Hepatocyte (in vitro differentiated cells): ENCODE results near the gene PCID2. TPM values are rescaled to one million over a fixed set of nuclear protein-coding genes. Genes with fewer than 3 reads are reported as not detected.

Source experiments
- DNase-seq: peaks from one replicate; pipeline ENCODE4 v3.0.0-alpha.2; 2016; ENCODE audit warnings: low spot score
- H2AFZ ChIP-seq: fragments of 200-600 bp; sonication (generic); 2 replicates; pipeline ENCODE4 v1.6.0; 2016; ENCODE audit warnings: antibody characterized with exemption, mild to moderate bottlenecking
- H3K27ac ChIP-seq: fragments of 200-600 bp; sonication (generic); 2 replicates; pipeline ENCODE4 v1.5.1; 2016; ENCODE audit warnings: mild to moderate bottlenecking
- H3K27me3 ChIP-seq: fragments of 200-600 bp; sonication (generic); 2 replicates; pipeline ENCODE4 v1.6.1; 2016
- H3K36me3 ChIP-seq: fragments of 200-600 bp; sonication (generic); replicated peaks from 2 replicates; pipeline ENCODE4 v1.5.1; 2016; ENCODE audit warnings: low read depth; ENCODE audit not compliant: insufficient read depth
- H3K4me1 ChIP-seq: fragments of 200-600 bp; sonication (generic); 2 replicates; pipeline ENCODE4 v1.5.1; 2016; ENCODE audit warnings: mild to moderate bottlenecking, moderate library complexity; ENCODE audit not compliant: insufficient read depth
- H3K4me2 ChIP-seq: fragments of 200-600 bp; sonication (generic); 2 replicates; pipeline ENCODE4 v1.6.0; 2016
- H3K4me3 ChIP-seq: fragments of 200-600 bp; sonication (generic); 2 replicates; pipeline ENCODE4 v1.5.1; 2016; ENCODE audit warnings: mild to moderate bottlenecking
- H3K79me2 ChIP-seq: fragments of 200-600 bp; sonication (generic); 2 replicates; pipeline ENCODE4 v1.6.0; 2017; ENCODE audit warnings: mild to moderate bottlenecking
- H3K9me2 ChIP-seq: fragments of 200-600 bp; sonication (generic); replicated peaks from 2 replicates; pipeline ENCODE4 v1.6.0; 2017; ENCODE audit warnings: mild to moderate bottlenecking; ENCODE audit not compliant: insufficient read depth
- H3K9me3 ChIP-seq: fragments of 200-600 bp; sonication (generic); 2 replicates; pipeline ENCODE4 v1.5.1; 2016; ENCODE audit warnings: low read depth, mild to moderate bottlenecking
- H4K20me1 ChIP-seq: fragments of 200-600 bp; sonication (generic); 2 replicates; pipeline ENCODE4 v1.6.0; 2016; ENCODE audit warnings: mild to moderate bottlenecking; ENCODE audit not compliant: insufficient read depth, poor library complexity, severe bottlenecking
- EZH2 ChIP-seq: fragments of 200-600 bp; sonication (generic); IDR thresholded peaks from 2 replicates; pipeline ENCODE4 v1.6.1; 2016; ENCODE audit warnings: antibody characterized with exemption, mild to moderate bottlenecking, borderline replicate concordance
- EZH2phosphoT487 ChIP-seq: fragments of 200-600 bp; sonication (generic); IDR thresholded peaks from one replicate; pipeline ENCODE4 v1.6.1; 2018; ENCODE audit warnings: antibody characterized with exemption, mild to moderate bottlenecking, low read depth, moderate library complexity; ENCODE audit not compliant: unreplicated experiment, severe bottlenecking
- WGBS: methylation state at CpG from one replicate; pipeline ENCODE4 v1.1.6; 2016; ENCODE audit warnings: low lambda C conversion rate; ENCODE audit errors: missing lambda C conversion rate; 5-methylcytosine and 5-hydroxymethylcytosine counted together
- polyA plus RNA-seq: library from polyadenylated mRNA; unstranded; fragments of >200 nt; fragmentation: Nextera tagmentation; extraction: Ambion mirVana; gene quantifications from 2 replicates; pipeline ENCODE4 v1.2.1, GENCODE V29; 2016
- total RNA-seq: library from RNA; depleted of rRNA; stranded (reverse); fragments of >200 nt; gene quantifications from 2 replicates; pipeline ENCODE4 v1.2.3, GENCODE V29; 2014
- TF ChIP-seq, protein P1 (sequence below): fragments of 200-600 bp; sonication (generic); IDR thresholded peaks from 2 replicates; pipeline ENCODE4 v1.5.1; 2016; ENCODE audit warnings: antibody characterized with exemption, mild to moderate bottlenecking; ENCODE audit not compliant: poor library complexity

Gene PCID2
- total and polyA plus RNA-seq, 2 experiments from 2014 or later = 47.5 to 55.4 TPM

DNA sequence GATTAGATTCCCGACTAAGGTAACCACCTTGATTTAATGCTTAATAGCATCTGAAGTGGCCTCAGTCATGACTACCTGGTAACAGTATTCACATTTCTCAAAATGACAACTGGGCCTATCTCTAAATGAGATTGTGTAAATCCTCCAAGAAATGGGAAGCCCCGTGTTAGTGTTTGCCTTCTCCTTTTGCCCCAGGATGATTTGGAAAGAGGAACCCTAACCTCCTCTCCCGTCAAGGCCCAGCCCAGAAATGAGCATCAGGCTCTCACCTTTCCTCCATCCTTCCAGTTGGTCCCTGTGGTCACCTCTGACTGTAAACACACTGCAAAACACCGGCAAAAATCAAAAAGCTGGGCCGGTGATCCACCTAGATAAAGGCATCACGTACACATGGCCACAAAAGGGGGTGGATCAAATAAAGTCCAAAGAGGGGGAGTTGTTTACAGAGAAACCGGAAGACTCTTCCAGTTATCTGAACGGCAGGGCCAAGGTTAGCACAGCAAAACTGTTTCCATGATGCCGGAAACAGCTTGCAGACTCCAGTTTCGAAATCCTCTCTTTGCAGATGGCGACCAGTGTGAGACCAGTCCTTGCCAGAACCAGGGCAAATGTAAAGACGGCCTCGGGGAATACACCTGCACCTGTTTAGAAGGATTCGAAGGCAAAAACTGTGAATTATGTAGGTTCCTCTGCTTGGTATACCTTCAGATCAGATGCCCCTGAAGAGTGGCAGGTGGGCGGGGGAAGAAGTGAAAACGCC, 69.5 kb downstream of the PCID2 start:
- no peaks in the 10 kb centered on the region for H3K9me2 ChIP-seq
- WGBS = 74% methylated on average over 16 of the region's 16 CpGs

DNA sequence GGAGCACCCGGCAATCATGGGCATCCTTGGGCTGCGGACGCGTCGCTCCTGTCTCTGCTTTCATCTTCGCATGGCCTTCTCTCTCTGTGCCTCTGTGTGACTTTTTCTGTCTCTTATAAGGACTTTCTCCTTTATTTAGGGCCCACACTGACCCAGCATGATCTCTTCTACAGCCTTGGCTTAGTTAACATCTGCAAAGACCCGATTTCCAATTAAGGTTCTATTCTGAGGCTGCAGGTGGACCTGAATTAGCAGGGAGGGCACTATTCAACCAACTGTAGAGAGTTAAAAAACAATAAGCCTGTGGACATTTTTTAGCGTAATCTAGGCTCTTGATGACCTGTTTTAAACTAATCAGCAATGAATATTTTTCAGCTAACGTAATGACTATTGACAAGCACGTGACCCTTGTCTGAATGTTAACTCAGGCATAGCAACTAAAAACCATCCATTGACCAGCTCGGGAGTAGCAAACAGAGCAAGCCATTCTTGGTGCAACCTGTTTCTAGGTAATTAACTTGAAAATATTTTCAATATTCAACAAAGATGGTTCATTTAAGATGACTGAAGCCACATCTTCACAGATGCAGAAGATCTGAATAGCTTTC, 70.7 kb downstream of the PCID2 start:
- H4K20me1 ChIP-seq = no peaks in the 10 kb centered on the region
- WGBS = 81% methylated on average over 11 of the region's 11 CpGs
- no peak overlapping the region for H3K4me3 ChIP-seq
- H3K9me3 ChIP-seq = no peaks in the 10 kb centered on the region
- no peaks in the 10 kb centered on the region for H3K9me2 ChIP-seq
- no peaks in the 10 kb centered on the region for H3K4me1 ChIP-seq
- no peak overlapping the region for H2AFZ ChIP-seq
- peak overlapping the region; percentile 58 for H3K27ac ChIP-seq
- H3K79me2 ChIP-seq = no peaks in the 10 kb centered on the region
- no peaks in the 10 kb centered on the region for H3K27me3 ChIP-seq
- TF ChIP-seq EZH2phosphoT487 (no peak), EZH2 (no peak)
- TF ChIP-seq, protein P1, sequence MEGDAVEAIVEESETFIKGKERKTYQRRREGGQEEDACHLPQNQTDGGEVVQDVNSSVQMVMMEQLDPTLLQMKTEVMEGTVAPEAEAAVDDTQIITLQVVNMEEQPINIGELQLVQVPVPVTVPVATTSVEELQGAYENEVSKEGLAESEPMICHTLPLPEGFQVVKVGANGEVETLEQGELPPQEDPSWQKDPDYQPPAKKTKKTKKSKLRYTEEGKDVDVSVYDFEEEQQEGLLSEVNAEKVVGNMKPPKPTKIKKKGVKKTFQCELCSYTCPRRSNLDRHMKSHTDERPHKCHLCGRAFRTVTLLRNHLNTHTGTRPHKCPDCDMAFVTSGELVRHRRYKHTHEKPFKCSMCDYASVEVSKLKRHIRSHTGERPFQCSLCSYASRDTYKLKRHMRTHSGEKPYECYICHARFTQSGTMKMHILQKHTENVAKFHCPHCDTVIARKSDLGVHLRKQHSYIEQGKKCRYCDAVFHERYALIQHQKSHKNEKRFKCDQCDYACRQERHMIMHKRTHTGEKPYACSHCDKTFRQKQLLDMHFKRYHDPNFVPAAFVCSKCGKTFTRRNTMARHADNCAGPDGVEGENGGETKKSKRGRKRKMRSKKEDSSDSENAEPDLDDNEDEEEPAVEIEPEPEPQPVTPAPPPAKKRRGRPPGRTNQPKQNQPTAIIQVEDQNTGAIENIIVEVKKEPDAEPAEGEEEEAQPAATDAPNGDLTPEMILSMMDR = no peak
- H3K36me3 ChIP-seq = no peaks in the 10 kb centered on the region
- no peak for DNase-seq
- no peak overlapping the region for H3K4me2 ChIP-seq

More for the DNA sequence above, 69.5 kb downstream of the PCID2 start:
- TF ChIP-seq EZH2 (no peak), EZH2phosphoT487 (no peak)
- TF ChIP-seq, protein P1 = no peak
- DNase-seq = peak; percentile 35
- no peak overlapping the region for H3K4me3 ChIP-seq
- H3K4me1 ChIP-seq = no peaks in the 10 kb centered on the region
- no peak overlapping the region for H3K4me2 ChIP-seq
- no peak overlapping the region for H2AFZ ChIP-seq
- no peaks in the 10 kb centered on the region for H3K79me2 ChIP-seq
- no peak overlapping the region for H3K27ac ChIP-seq
- H3K9me3 ChIP-seq = no peaks in the 10 kb centered on the region
- no peaks in the 10 kb centered on the region for H4K20me1 ChIP-seq
- no peaks in the 10 kb centered on the region for H3K36me3 ChIP-seq
- H3K27me3 ChIP-seq = no peaks in the 10 kb centered on the region

DNA sequence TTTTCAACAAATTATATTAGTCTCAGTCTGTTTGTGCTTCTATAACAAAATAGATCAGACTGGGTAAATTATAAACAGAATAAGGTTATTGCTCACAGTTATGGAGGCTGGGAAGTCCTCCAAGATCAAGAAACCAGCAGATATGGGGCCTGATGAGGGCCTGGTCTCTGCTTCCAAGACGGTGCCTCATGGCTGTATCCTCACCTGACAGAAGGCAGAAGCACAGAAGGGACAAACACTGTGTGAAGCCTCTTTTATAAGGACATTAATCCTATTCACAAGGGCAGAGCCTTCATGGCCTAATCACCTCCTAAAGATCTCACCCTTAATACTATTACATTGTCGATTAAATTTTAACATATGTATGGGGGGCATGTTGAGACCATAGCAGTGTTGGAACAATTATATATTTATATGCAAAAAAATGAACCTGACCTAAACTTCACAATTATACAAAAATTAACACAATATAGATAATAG, 73.1 kb downstream of the PCID2 start:
- no peak for DNase-seq
- Histone ChIP-seq H3K27me3 (no peaks in the 10 kb centered on the region), H3K79me2 (no peaks in the 10 kb centered on the region), H3K4me3 (no peak overlapping the region), H3K4me2 (no peak overlapping the region), H4K20me1 (no peaks in the 10 kb centered on the region), H3K27ac (no peak overlapping the region), H3K36me3 (no peaks in the 10 kb centered on the region), H2AFZ (no peak overlapping the region), H3K4me1 (no peaks in the 10 kb centered on the region), H3K9me3 (no peaks in the 10 kb centered on the region), H3K9me2 (no peaks in the 10 kb centered on the region)
- TF ChIP-seq EZH2 = no peak
- TF ChIP-seq EZH2phosphoT487 = no peak
- TF ChIP-seq, protein P1 = no peak
- 82% methylated on average over 2 of the region's 2 CpGs for WGBS
